Suprapubic skin (tissue), 4 donors: ENCODE data around the gene GAPVD1. TPM values are rescaled to one million over a fixed set of nuclear protein-coding genes. Genes with fewer than 3 reads are reported as not detected.

Source experiments
- DNase-seq, 2 donors: peaks; one replicate each; pipeline ENCODE4 v3.0.0-alpha.2; 2019; ENCODE audit warnings: low spot score in 2 of 2
- H3K27ac ChIP-seq: fragments of 200-600 bp; sonication (generic); one replicate; pipeline ENCODE4 v1.5.1; 2019
- H3K27me3 ChIP-seq: fragments of 200-600 bp; sonication (generic); one replicate; pipeline ENCODE4 v1.5.1; 2019
- H3K36me3 ChIP-seq: fragments of 200-600 bp; sonication (generic); one replicate; pipeline ENCODE4 v1.5.1; 2019
- H3K4me1 ChIP-seq: fragments of 200-600 bp; sonication (generic); one replicate; pipeline ENCODE4 v1.5.1; 2019
- H3K4me3 ChIP-seq: fragments of 200-600 bp; sonication (generic); one replicate; pipeline ENCODE4 v1.5.1; 2019; ENCODE audit warnings: mild to moderate bottlenecking
- H3K9me3 ChIP-seq: fragments of 200-600 bp; sonication (generic); one replicate; pipeline ENCODE4 v1.5.1; 2019
- EP300 ChIP-seq: sonication (generic); formaldehyde crosslinking; IDR thresholded peaks from one replicate; pipeline ENCODE4 v1.6.1; 2017; ENCODE audit warnings: antibody characterized with exemption
- POLR2A ChIP-seq, 2 donors: fragments of 450-650 bp; IDR thresholded peaks; one replicate each; pipeline ENCODE4 v1.6.1; 2017; ENCODE audit warnings: antibody characterized with exemption in 2 of 2, mild to moderate bottlenecking in 2 of 2, moderate library complexity in 2 of 2
- POLR2AphosphoS5 ChIP-seq, 3 donors: sonication (generic); formaldehyde crosslinking; IDR thresholded peaks; one replicate each; pipeline ENCODE4 v1.6.1; 2017; ENCODE audit warnings: antibody characterized with exemption in 3 of 3
- WGBS: methylation state at CpG from one replicate; pipeline ENCODE4 v1.1.5; 2018; 5-methylcytosine and 5-hydroxymethylcytosine counted together
- total RNA-seq, 4 donors: library from RNA; depleted of rRNA; stranded (reverse); fragments of >200 nt; gene quantifications; one replicate each; pipeline ENCODE4 v1.1.0, GENCODE V29; 2016
- TF ChIP-seq, protein P1 (sequence below), 2 donors: fragments of 200-600 bp in 1 of 2; fragments of 450-650 bp in 1 of 2; sonication (generic) in 1 of 2; IDR thresholded peaks; one replicate each; pipeline ENCODE4 v1.5.1; 2016 to 2019; ENCODE audit warnings: antibody characterized with exemption in 2 of 2, mild to moderate bottlenecking in 1 of 2, moderate library complexity in 1 of 2

The GAPVD1 gene
- total RNA-seq, 4 donors from 2014 or later: 49.3 to 87.5 (median 58.7) TPM

- H3K36me3 ChIP-seq: peaks cover 94% of the 10 kb centered on the region
- H3K27ac ChIP-seq: no peak overlapping the region
- no peaks in the 10 kb centered on the region for H3K4me1 ChIP-seq
- no peak for TF ChIP-seq EP300
- TF ChIP-seq, protein P1, sequence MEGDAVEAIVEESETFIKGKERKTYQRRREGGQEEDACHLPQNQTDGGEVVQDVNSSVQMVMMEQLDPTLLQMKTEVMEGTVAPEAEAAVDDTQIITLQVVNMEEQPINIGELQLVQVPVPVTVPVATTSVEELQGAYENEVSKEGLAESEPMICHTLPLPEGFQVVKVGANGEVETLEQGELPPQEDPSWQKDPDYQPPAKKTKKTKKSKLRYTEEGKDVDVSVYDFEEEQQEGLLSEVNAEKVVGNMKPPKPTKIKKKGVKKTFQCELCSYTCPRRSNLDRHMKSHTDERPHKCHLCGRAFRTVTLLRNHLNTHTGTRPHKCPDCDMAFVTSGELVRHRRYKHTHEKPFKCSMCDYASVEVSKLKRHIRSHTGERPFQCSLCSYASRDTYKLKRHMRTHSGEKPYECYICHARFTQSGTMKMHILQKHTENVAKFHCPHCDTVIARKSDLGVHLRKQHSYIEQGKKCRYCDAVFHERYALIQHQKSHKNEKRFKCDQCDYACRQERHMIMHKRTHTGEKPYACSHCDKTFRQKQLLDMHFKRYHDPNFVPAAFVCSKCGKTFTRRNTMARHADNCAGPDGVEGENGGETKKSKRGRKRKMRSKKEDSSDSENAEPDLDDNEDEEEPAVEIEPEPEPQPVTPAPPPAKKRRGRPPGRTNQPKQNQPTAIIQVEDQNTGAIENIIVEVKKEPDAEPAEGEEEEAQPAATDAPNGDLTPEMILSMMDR (IDR thresholded peaks at IDR 0.05): no peak
- no peak for TF ChIP-seq POLR2A (IDR thresholded peaks at IDR 0.05)
- no peak for TF ChIP-seq POLR2AphosphoS5 (IDR thresholded peaks at IDR 0.05)
- no peak overlapping the region for H3K4me3 ChIP-seq
- no peaks in the 10 kb centered on the region for H3K27me3 ChIP-seq
- WGBS: 97% methylated on average over 1 of the region's 1 CpG
- no peak for DNase-seq
- no peaks in the 10 kb centered on the region for H3K9me3 ChIP-seq
Measured at GRCh38 chr9:125359011-125359410, 97.4 kb downstream of the GAPVD1 start.

GRCh38 chr9:125360601-125361000, 99.0 kb downstream of the GAPVD1 start:
- Histone ChIP-seq H3K27ac (no peak overlapping the region), H3K36me3 (peaks cover 90% of the 10 kb centered on the region), H3K27me3 (no peaks in the 10 kb centered on the region), H3K4me3 (no peak overlapping the region), H3K4me1 (no peaks in the 10 kb centered on the region), H3K9me3 (no peaks in the 10 kb centered on the region)
- TF ChIP-seq POLR2AphosphoS5 (IDR thresholded peaks at IDR 0.05) (no peak), EP300 (no peak), POLR2A (IDR thresholded peaks at IDR 0.05) (no peak)
- TF ChIP-seq, protein P1 (IDR thresholded peaks at IDR 0.05): no peak
- no peak for DNase-seq
- WGBS: 100% methylated on average over 2 of the region's 2 CpGs

GRCh38 chr9:125361837-125362531, 100.4 kb downstream of the GAPVD1 start:
- peaks cover 81% of the 10 kb centered on the region for H3K36me3 ChIP-seq
- no peak overlapping the region for H3K4me3 ChIP-seq
- no peaks in the 10 kb centered on the region for H3K27me3 ChIP-seq
- no peak overlapping the region for H3K27ac ChIP-seq
- no peaks in the 10 kb centered on the region for H3K4me1 ChIP-seq
- no peak for TF ChIP-seq EP300
- TF ChIP-seq, protein P1 (IDR thresholded peaks at IDR 0.05): no peak
- TF ChIP-seq POLR2AphosphoS5 (IDR thresholded peaks at IDR 0.05): no peak
- no peak for TF ChIP-seq POLR2A (IDR thresholded peaks at IDR 0.05)
- DNase-seq: no peak
- 66% methylated on average over 5 of the region's 5 CpGs for WGBS
- H3K9me3 ChIP-seq: no peaks in the 10 kb centered on the region

- peaks cover 39% of the 10 kb centered on the region for H3K36me3 ChIP-seq
- DNase-seq: no peak
- H3K4me1 ChIP-seq: no peaks in the 10 kb centered on the region
- H3K4me3 ChIP-seq: no peak overlapping the region
- no peaks in the 10 kb centered on the region for H3K27me3 ChIP-seq
- no peak overlapping the region for H3K27ac ChIP-seq
- H3K9me3 ChIP-seq: no peaks in the 10 kb centered on the region
- WGBS: 90% methylated on average over 5 of the region's 5 CpGs
- TF ChIP-seq POLR2A (IDR thresholded peaks at IDR 0.05) (no peak), POLR2AphosphoS5 (IDR thresholded peaks at IDR 0.05) (no peak), EP300 (no peak)
- TF ChIP-seq, protein P1 (IDR thresholded peaks at IDR 0.05): no peak
Measured at GRCh38 chr9:125366676-125367075, 105.0 kb downstream of the GAPVD1 start.

- Histone ChIP-seq H3K9me3 (no peaks in the 10 kb centered on the region), H3K36me3 (peaks cover 4% of the 10 kb centered on the region), H3K27ac (no peak overlapping the region), H3K27me3 (no peaks in the 10 kb centered on the region), H3K4me1 (peaks cover 7% of the 10 kb centered on the region), H3K4me3 (no peak overlapping the region)
- WGBS: 75% methylated on average over 5 of the region's 8 CpGs
- TF ChIP-seq, protein P1 (IDR thresholded peaks at IDR 0.05): no peak
- no peak for TF ChIP-seq EP300
- no peak for TF ChIP-seq POLR2AphosphoS5 (IDR thresholded peaks at IDR 0.05)
- TF ChIP-seq POLR2A (IDR thresholded peaks at IDR 0.05): no peak
- no peak for DNase-seq
Measured at GRCh38 chr9:125370786-125371185, 109.2 kb downstream of the GAPVD1 start.
